H9 (cell line): ENCODE measurements around the gene SLC7A9. TPM values are rescaled to one million over a fixed set of nuclear protein-coding genes. Genes with fewer than 3 reads are reported as not detected.

Experiments used
- DNase-seq: peaks from one replicate; pipeline ENCODE4 v3.0.0-alpha.2; 2017
- H2AFZ ChIP-seq: one replicate; pipeline ENCODE4 v1.6.1; 2013; ENCODE audit warnings: mild to moderate bottlenecking, low read length, control low read depth, moderate library complexity
- H2AK5ac ChIP-seq: 2 replicates; pipeline ENCODE4 v1.6.1; 2013; ENCODE audit warnings: low read length, control low read depth, mixed read lengths; ENCODE audit not compliant: insufficient read length
- H2BK120ac ChIP-seq: one replicate; pipeline ENCODE4 v1.6.1; 2013; ENCODE audit warnings: low read depth, mild to moderate bottlenecking, low read length, control low read depth, inconsistent platforms; ENCODE audit not compliant: poor library complexity, severe bottlenecking
- H2BK12ac ChIP-seq: 2 replicates; pipeline ENCODE4 v1.6.1; 2013; ENCODE audit warnings: low read length, control low read depth, mixed read lengths, low read depth; ENCODE audit not compliant: insufficient read length
- H2BK15ac ChIP-seq: 2 replicates; pipeline ENCODE4 v1.6.1; 2013; ENCODE audit warnings: low read depth, low read length, control low read depth
- H2BK20ac ChIP-seq: one replicate; pipeline ENCODE4 v1.6.1; 2013; ENCODE audit warnings: low read depth, mild to moderate bottlenecking, low read length, control low read depth, inconsistent platforms; ENCODE audit not compliant: poor library complexity, severe bottlenecking
- H2BK5ac ChIP-seq: 2 replicates; pipeline ENCODE4 v1.6.1; 2013; ENCODE audit warnings: low read length, control low read depth, mixed read lengths; ENCODE audit not compliant: insufficient read length
- H3K14ac ChIP-seq: 2 replicates; pipeline ENCODE4 v1.6.1; 2013; ENCODE audit warnings: low read length, control low read depth; ENCODE audit not compliant: insufficient read depth
- H3K18ac ChIP-seq: 2 replicates; pipeline ENCODE4 v1.6.1; 2013; ENCODE audit warnings: low read depth, mild to moderate bottlenecking, mixed read lengths, low read length, control low read depth; ENCODE audit not compliant: insufficient read length
- H3K23ac ChIP-seq: 2 replicates; pipeline ENCODE4 v1.6.1; 2013; ENCODE audit warnings: low read length, control low read depth, mixed read lengths, low read depth; ENCODE audit not compliant: insufficient read length
- H3K23me2 ChIP-seq: 2 replicates; pipeline ENCODE4 v1.6.1; 2013; ENCODE audit warnings: low read depth, mild to moderate bottlenecking, mixed read lengths, low read length, control low read depth; ENCODE audit not compliant: insufficient read length, poor library complexity, severe bottlenecking
- H3K27ac ChIP-seq: 2 replicates; pipeline ENCODE4 v1.5.1; 2013; ENCODE audit warnings: low read length, control low read depth, mixed read lengths, low read depth; ENCODE audit not compliant: insufficient read length
- H3K27me3 ChIP-seq: 2 replicates; pipeline ENCODE4 v1.6.1; 2013; ENCODE audit warnings: low read length, control low read depth, inconsistent platforms; ENCODE audit not compliant: insufficient read depth
- H3K4ac ChIP-seq: 2 replicates; pipeline ENCODE4 v1.6.1; 2013; ENCODE audit warnings: low read depth, mild to moderate bottlenecking, control low read depth, inconsistent platforms, low read length, moderate library complexity
- H3K4me1 ChIP-seq: 2 replicates; pipeline ENCODE4 v1.6.1; 2013; ENCODE audit warnings: low read length, control low read depth, inconsistent platforms; ENCODE audit not compliant: insufficient read depth
- H3K4me2 ChIP-seq: 2 replicates; pipeline ENCODE4 v1.6.1; 2013; ENCODE audit warnings: low read length, control low read depth, mixed read lengths; ENCODE audit not compliant: insufficient read length, insufficient read depth
- H3K56ac ChIP-seq: 2 replicates; pipeline ENCODE4 v1.6.1; 2013; ENCODE audit warnings: low read depth, mild to moderate bottlenecking, mixed read lengths, low read length, control low read depth; ENCODE audit not compliant: insufficient read length
- H3K79me1 ChIP-seq: 2 replicates; pipeline ENCODE4 v1.6.1; 2013; ENCODE audit warnings: low read depth, mild to moderate bottlenecking, moderate library complexity, low read length, control low read depth, inconsistent platforms; ENCODE audit not compliant: insufficient read depth, poor library complexity, severe bottlenecking
- H3K79me2 ChIP-seq: 2 replicates; pipeline ENCODE4 v1.6.1; 2013; ENCODE audit warnings: low read length, control low read depth, inconsistent platforms; ENCODE audit not compliant: insufficient read depth
- H3K9ac ChIP-seq: 2 replicates; pipeline ENCODE4 v1.6.1; 2013; ENCODE audit warnings: low read length, control low read depth, mixed read lengths; ENCODE audit not compliant: insufficient read length; ENCODE audit errors: extremely low read depth
- H3K9me3 ChIP-seq: one replicate; pipeline ENCODE4 v1.6.1; 2013; ENCODE audit warnings: low read depth, low read length, inconsistent platforms; ENCODE audit not compliant: control insufficient read depth
- H3T11ph ChIP-seq: one replicate; pipeline ENCODE4 v1.6.1; 2013; ENCODE audit warnings: mild to moderate bottlenecking, low read length, control low read depth, inconsistent platforms
- H4K20me1 ChIP-seq: one replicate; pipeline ENCODE4 v1.6.1; 2013; ENCODE audit not compliant: control insufficient read depth, insufficient read length, insufficient read depth
- H4K5ac ChIP-seq: 2 replicates; pipeline ENCODE4 v1.6.1; 2013; ENCODE audit warnings: low read depth, mild to moderate bottlenecking, mixed read lengths, low read length, control low read depth; ENCODE audit not compliant: insufficient read length
- H4K8ac ChIP-seq: replicated peaks from 2 replicates; pipeline ENCODE4 v1.6.1; 2013; ENCODE audit warnings: low read length, control low read depth, mixed read lengths, low read depth; ENCODE audit not compliant: insufficient read length
- H4K91ac ChIP-seq: 2 replicates; pipeline ENCODE4 v1.6.1; 2013; ENCODE audit warnings: low read depth, mild to moderate bottlenecking, moderate library complexity, mixed read lengths, low read length, control low read depth; ENCODE audit not compliant: insufficient read length
- H3K27ac Mint-ChIP-seq, 3 experiments: 2 replicates in 2 of 3; 3 replicates in 1 of 3; pipeline ENCODE4 v1.8.0; 2020 to 2021; ENCODE audit warnings: mixed read lengths in 3 of 3, mild to moderate bottlenecking in 1 of 3, moderate library complexity in 1 of 3
- H3K27me3 Mint-ChIP-seq: 2 replicates; pipeline ENCODE4 v1.8.0; 2021; ENCODE audit warnings: low read depth, mild to moderate bottlenecking, moderate library complexity, mixed read lengths
- H3K36me3 Mint-ChIP-seq, 3 experiments: 2 replicates in 2 of 3; 3 replicates in 1 of 3; pipeline ENCODE4 v1.8.0; 2020 to 2021; ENCODE audit warnings: low read depth in 3 of 3, mixed read lengths in 3 of 3; ENCODE audit not compliant: insufficient read depth in 1 of 3
- H3K4me1 Mint-ChIP-seq, 2 experiments: 2 replicates each; pipeline ENCODE4 v1.8.0; 2020; ENCODE audit warnings: mixed read lengths in 2 of 2
- H3K4me3 Mint-ChIP-seq, 2 experiments: 2 replicates in 1 of 2; 3 replicates in 1 of 2; pipeline ENCODE4 v1.8.0; 2020 to 2021; ENCODE audit warnings: mild to moderate bottlenecking in 2 of 2, mixed read lengths in 2 of 2, moderate library complexity in 1 of 2
- H3K9me3 Mint-ChIP-seq, 2 experiments: 2 replicates in 1 of 2; 3 replicates in 1 of 2; pipeline ENCODE4 v1.8.0; 2020; ENCODE audit warnings: mild to moderate bottlenecking in 2 of 2, mixed read lengths in 2 of 2, moderate library complexity in 1 of 2
- CTCF ChIP-seq: fragments of 200-600 bp; sonication (generic); conservative IDR thresholded peaks from 3 replicates; pipeline ENCODE4 v1.8.0; 2021; ENCODE audit warnings: antibody characterized with exemption, mild to moderate bottlenecking
- WGBS: extraction: QIAGEN DNeasy Blood & Tissue Kit; methylation state at CpG from one replicate; pipeline ENCODE4 v1.1.7; 2013; ENCODE audit warnings: missing lambda C conversion rate, low lambda C conversion rate, mixed read lengths; ENCODE audit not compliant: insufficient read length; ENCODE audit errors: extremely low coverage; 5-methylcytosine and 5-hydroxymethylcytosine counted together
- total RNA-seq: library from RNA; stranded (reverse); gene quantifications from 2 replicates; pipeline ENCODE4 v1.2.1, GENCODE V29; 2021

Gene SLC7A9
- total RNA-seq, 1 experiment from 2014 or later = not detected

GRCh38 chr19:32863841-32864240, 5.7 kb downstream of the SLC7A9 start:
- no peaks in the 10 kb centered on the region for H3K27me3 Mint-ChIP-seq
- Histone ChIP-seq H3K14ac (no peak overlapping the region), H3T11ph (no peak overlapping the region), H2BK15ac (no peak overlapping the region), H3K79me2 (no peaks in the 10 kb centered on the region), H3K18ac (no peak overlapping the region), H2AK5ac (no peak overlapping the region), H3K27ac (no peak overlapping the region), H3K79me1 (no peaks in the 10 kb centered on the region), H3K23ac (no peak overlapping the region), H3K9ac (no peak overlapping the region), H2BK120ac (no peak overlapping the region), H4K8ac (no peak overlapping the region), H3K4me1 (no peaks in the 10 kb centered on the region), H4K5ac (no peak overlapping the region), H3K23me2 (no peaks in the 10 kb centered on the region), H3K9me3 (no peaks in the 10 kb centered on the region), H3K56ac (no peak overlapping the region), H2BK20ac (no peak overlapping the region), H3K27me3 (no peaks in the 10 kb centered on the region), H2AFZ (no peak overlapping the region), H3K4ac (no peak overlapping the region), H4K20me1 (no peaks in the 10 kb centered on the region), H2BK5ac (no peak overlapping the region), H4K91ac (no peak overlapping the region), H3K4me2 (no peak overlapping the region), H2BK12ac (no peak overlapping the region)
- H3K36me3 Mint-ChIP-seq = no peaks in the 10 kb centered on the region
- whole genome bisulfite sequencing = no CpG with 5 or more reads among the region's 13 CpGs
- DNase-seq = no peak
- H3K4me1 Mint-ChIP-seq = 0 out of 4 replicates have a peak, but pooled peaks cover 0 to 2% of the 10 kb centered on the region in 2 experiments
- no peak overlapping the region for H3K4me3 Mint-ChIP-seq
- no peak for TF ChIP-seq CTCF
- H3K27ac Mint-ChIP-seq = no peak overlapping the region
- H3K9me3 Mint-ChIP-seq = no peaks in the 10 kb centered on the region; a peak in 1 of 5 replicates
